GM18909 (cell line): ENCODE measurements around the gene PPP1CA.
"Not testable (repeated sequence)": the region's sequence is repeated elsewhere in the genome, so short reads cannot be mapped to it uniquely, and the experiment has no call there.

Experiments
- ATAC-seq: cut with Tn5 transposase; IDR thresholded peaks from one replicate; pipeline ENCODE4 v1.9.1; 2021; ENCODE audit warnings: mild to moderate bottlenecking; ENCODE audit not compliant: unreplicated experiment, poor library complexity

The PPP1CA gene

GRCh38 chr11:67405688-67406339, 4.2 kb upstream of the PPP1CA start:
- no peak for ATAC-seq

DNA sequence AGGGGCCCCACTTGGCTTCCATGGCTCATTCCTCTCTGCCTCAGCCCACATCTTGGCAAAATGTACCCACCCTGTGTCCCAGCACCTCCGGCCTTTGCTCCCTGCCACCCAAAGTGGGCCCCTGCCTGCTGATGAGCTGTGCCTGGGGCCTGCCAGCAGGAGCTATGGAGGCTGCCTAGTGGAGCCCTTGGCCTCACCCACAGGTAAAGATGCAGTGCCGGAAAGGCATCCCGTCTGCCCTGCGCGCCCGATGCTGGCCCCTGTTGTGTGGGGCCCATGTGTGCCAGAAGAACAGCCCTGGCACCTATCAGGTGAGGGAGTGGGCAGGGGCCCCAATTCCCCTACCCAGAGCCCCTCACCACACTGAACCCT, 3.5 kb upstream of the PPP1CA start:
- ATAC-seq, result no peak

DNA sequence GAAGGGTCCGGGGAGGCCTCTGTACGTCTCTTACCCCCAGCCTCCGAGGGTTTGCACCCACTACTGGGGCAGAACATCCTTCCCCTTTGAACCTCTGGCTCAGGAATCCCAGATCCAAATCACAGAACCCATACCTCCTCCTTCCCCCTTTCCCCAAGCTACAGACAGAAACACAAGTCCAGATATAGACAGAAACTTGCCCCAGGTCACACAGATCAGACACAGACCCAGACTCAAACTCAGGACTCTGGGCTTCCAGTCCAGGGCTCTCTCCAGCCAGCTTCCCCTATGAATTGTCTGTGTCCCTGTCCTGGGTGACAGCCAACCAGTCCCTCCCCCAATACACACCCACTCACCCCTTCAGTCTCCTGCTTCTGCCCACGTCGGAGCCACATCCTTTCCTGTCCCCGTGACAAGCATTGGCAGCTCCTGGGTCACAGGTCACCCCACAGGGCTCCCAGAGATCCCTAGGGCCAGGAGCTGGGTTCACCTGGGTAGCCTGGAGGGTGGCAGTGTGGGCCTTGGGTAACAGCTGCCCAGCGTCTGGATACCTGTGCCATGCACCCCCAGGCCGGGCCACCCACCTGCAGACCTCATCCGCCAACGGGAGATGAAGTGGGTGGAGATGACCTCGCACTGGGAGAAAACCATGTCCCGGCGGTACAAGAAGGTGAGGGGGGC, 3.0 kb upstream of the PPP1CA start:
- no peak for ATAC-seq

- not testable (repeated sequence) for ATAC-seq
Measured at GRCh38 chr11:67403085-67403484, 1.4 kb upstream of the PPP1CA start.

- peak; percentile 5 for ATAC-seq
Measured at GRCh38 chr11:67402192-67402839, 658 bp upstream of the PPP1CA start.

- ATAC-seq, result no peak
Measured at GRCh38 chr11:67400942-67401494, 640 bp downstream of the PPP1CA start.

- ATAC-seq, result no peak
Measured at GRCh38 chr11:67400251-67400941, 1.3 kb downstream of the PPP1CA start.

GRCh38 chr11:67398661-67399563, 2.7 kb downstream of the PPP1CA start:
- ATAC-seq, result no peak

DNA sequence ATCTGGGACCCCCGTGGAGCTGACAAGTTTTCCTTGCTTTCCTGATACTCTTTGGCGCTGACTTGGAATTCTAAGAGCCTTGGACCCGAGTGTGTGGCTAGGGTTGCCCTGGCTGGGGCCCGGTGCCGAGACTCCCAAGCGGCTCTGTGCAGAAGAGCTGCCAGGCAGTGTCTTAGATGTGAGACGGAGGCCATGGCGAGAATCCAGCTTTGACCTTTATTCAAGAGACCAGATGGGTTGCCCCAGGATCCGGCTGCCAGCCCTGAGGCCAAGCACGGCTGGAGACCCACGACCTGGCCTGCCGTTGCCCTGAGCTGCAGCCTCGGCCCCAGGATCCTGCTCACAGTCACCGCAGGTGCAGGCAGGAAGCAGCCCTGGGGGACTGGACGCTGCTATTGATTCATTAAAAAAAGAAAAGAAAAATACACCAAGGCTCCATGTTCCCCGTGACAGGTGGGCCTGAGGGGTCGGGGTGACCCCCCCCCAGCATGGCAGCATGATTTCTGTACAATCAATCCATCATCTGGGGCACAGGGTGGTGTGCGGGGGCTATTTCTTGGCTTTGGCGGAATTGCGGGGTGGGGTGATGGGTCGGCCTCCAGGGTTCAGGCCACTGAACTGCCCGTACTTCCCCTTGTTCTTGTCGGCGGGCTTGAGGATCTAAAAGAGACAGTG, 3.5 kb downstream of the PPP1CA start:
- no peak for ATAC-seq

DNA sequence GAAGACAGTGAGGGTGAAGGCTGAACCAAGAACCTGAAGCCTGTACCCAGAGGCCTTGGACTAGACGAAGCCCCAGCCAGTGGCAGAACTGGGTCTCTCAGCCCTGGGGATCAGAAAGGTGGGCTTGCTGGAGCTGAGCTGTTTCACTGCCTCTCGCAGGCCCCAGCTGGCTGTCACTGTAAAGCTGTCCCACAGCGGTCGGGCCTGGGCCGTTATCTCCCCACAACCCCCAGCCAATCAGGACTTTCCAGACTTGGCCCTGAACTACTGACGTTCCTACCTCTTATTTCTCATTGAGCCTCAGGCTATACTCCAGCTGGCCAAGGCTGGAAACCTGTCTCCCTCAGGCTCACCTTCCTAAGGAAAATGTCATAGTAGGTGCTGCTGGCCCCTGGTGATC, 4.1 kb downstream of the PPP1CA start:
- no peak for ATAC-seq

DNA sequence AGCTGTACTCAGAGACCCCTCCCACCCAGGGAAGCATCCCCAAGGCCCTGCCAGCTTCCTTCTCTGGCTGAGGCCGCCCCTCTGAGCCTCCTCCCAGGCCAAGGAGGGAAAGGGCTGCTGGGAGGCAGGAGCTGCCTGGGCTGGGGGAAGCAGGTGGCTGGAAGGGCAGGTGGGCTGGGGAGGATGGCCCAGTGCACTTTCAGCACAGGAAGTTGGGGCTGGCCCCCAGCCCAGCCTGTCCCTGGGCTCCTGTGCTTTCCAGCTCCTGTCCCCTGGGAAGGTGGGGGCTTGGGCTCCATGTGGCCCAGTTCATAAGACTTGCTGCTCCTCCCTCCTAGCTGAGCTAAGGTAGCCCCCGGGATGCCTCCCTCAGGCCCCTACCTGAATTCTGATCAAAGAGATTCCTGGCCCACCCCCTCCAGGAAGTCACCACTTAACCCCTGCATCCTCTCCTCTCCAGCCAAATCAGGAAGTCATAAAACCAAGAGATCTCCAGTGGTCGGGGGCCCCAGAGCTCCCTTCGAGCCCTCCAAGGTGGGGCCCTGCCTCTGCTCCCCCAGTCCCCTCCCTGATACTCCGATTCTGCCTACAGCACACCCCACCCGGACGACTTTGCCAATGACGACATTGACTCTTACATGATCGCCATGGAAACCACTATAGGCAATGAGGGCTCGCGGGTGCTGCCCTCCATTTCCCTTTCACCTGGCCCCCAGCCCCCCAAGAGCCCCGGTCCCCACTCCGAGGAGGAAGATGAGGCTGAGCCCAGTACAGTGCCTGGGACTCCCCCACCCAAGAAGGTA, 4.9 kb downstream of the PPP1CA start:
- ATAC-seq, result no peak

DNA sequence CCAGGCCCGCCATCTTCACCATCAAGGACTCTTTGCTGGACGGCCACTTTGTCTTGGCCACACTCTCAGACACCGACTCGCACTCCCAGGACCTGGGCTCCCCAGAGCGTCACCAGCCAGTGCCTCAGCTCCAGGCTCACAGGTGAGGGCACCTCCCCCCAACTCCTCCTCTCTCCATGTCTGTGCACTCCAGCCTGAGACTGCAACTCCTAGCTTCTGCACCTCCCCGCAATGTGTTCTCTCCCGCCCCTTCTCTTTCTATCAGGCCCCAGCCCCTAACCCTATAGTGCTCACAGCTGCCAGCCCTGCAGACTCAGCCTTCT, 5.4 kb downstream of the PPP1CA start:
- ATAC-seq, result no peak

DNA sequence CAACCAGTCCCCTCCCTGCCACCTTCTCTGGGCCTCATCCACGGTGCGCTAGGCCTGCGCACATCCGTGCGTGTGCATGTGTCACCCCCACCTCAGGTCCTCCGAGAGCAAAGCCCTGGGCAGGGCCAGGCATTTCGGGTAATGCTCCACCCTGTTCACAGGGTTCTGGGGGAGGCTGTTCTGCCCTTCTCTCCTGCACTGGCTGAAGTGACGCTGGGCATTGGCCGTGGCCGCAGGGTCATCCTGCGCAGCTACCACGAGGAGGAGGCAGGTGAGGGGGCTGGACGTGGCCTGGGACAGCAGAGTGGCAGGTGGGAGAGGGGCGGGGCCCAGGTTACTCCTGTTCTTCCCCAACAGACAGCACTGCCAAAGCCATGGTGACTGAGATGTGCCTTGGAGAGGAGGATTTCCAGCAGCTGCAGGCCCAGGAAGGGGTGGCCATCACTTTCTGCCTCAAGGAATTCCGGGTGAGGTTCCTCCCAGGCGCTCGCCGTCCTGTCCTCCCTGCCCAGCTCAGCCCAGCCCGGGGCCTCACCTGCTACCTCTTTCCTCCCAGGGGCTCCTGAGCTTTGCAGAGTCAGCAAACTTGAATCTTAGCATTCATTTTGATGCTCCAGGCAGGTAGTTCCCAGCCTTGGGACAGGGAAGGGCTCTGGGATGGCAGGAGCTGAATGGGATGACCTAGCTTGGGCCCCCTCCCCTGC, 6.0 kb downstream of the PPP1CA start:
- ATAC-seq, result no peak

- ATAC-seq, result no peak
Measured at GRCh38 chr11:67393990-67394389, 7.7 kb downstream of the PPP1CA start.

DNA sequence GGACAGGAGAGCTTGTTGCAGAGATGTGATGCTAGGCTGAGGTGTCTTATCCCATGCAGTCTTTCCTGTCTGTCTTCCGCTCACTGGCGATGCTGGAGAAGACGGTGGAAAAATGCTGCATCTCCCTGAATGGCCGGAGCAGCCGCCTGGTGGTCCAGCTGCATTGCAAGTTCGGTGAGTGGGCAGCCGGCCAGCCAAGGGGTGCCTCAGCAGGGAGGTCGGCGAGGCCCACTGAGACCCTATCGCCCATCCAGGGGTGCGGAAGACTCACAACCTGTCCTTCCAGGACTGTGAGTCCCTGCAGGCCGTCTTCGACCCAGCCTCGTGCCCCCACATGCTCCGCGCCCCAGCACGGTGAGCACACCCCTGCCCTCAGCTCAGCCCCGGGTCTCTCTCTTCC, 8.2 kb downstream of the PPP1CA start:
- no peak for ATAC-seq

DNA sequence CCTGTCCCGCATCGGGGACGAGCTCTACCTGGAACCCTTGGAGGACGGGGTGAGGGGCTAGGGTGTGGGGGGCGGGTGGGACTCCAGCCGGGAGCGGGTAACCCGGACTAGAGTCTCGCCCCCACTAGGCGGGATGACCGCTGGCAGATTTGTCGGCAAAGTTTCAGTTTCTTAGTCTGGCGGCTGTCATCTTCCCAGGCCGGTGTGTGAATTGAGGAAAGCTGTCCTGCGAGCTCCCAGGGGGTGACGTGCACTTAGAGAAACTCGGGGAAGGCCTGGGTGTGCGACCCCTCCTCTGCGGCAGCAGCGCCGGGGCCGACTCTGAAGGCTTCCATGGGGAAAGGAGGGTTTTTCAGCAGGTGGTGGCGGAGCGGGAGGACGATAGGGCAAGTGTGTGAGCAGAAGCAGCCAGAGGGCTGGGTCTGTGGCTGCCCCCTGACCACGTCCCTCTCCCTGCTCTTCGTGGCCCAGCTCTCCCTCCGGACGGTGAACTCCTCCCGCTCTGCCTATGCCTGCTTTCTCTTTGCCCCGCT, 9.4 kb downstream of the PPP1CA start:
- no peak for ATAC-seq

DNA sequence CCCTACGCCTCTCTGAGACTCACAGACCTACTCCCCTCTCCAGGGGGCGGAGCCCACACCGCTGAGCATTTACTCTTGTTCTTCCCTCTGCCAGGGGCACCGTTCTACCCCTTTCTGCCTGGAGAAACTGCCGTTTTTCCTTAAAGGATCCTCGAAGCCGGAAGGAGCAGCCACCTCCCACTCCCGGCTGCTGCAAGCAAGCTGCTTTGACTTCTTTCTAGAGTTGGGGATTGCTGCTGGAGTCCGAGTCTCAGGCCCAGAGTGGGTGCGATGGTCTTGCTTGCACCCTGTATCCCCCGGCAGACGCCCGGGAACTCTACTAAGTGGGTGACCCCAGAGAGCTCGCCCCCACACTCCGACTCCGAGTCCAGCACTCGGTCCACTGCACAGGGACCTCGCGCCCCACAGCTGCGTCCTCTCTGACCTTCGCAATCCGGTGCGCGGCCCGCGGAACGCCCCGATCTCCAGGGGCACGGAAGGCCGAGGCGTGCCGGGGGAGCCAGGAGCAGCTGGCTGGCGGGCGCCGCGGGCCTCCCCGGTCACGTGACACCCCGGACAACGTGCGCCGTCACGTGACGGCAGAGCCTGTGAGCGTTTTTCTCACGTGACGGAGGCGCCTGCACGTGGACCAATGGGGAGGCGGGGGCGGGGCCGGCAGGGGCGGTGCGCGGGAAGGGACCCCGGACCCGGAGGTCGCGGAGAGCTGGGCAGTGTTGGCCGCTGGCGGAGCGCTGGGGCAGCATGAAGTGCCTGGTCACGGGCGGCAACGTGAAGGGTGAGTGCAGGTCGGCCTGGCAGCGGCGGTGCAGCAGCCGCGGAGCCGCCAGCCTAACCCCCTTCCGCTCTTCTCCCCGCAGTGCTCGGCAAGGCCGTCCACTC, 10.1 kb downstream of the PPP1CA start, which contains the start of gene RAD9A:
Gene RAD9A, plus strand, starts transcription at position 683 of the 879 bp plus-strand sequence. Its CDS starts 59 bp downstream, at position 742.
- peak; percentile 69 for ATAC-seq
